Liver (tissue), 9 donors: ENCODE results near the gene PIGL. TPM values are rescaled to one million over a fixed set of nuclear protein-coding genes. Genes with fewer than 3 reads are reported as not detected.

Source experiments
- DNase-seq: peaks from one replicate; pipeline ENCODE4 v3.0.0-alpha.2; 2017; ENCODE audit warnings: low spot score
- H3K27ac ChIP-seq, 2 donors: one replicate each; pipeline ENCODE4 v1.7.0; 2013; ENCODE audit warnings: inconsistent platforms in 2 of 2, low read length in 2 of 2, control low read depth in 1 of 2, low read depth in 1 of 2, mild to moderate bottlenecking in 1 of 2
- H3K27me3 ChIP-seq, 4 donors: one replicate each; pipeline versions ENCODE4 v1.6.1 to v1.7.0; 2013; ENCODE audit warnings: low read length in 3 of 4, inconsistent platforms in 1 of 4, mild to moderate bottlenecking in 1 of 4, moderate library complexity in 1 of 4; ENCODE audit not compliant: control insufficient read depth in 4 of 4, insufficient read depth in 4 of 4
- H3K36me3 ChIP-seq, 4 donors: one replicate each; pipeline versions ENCODE4 v1.6.1 to v1.7.0; 2013; ENCODE audit warnings: low read length in 3 of 4, mild to moderate bottlenecking in 3 of 4, low read depth in 1 of 4, moderate library complexity in 1 of 4; ENCODE audit not compliant: control insufficient read depth in 4 of 4, insufficient read depth in 3 of 4
- H3K4me1 ChIP-seq, 4 donors: one replicate each; pipeline versions ENCODE4 v1.6.1 to v1.7.0; 2013; ENCODE audit warnings: low read length in 3 of 4, mild to moderate bottlenecking in 3 of 4, moderate library complexity in 1 of 4; ENCODE audit not compliant: control insufficient read depth in 4 of 4, insufficient read depth in 4 of 4
- H3K4me3 ChIP-seq, 3 donors: one replicate each; pipeline versions ENCODE4 v1.6.1 to v1.7.0; 2013; ENCODE audit warnings: low read length in 3 of 3, control low read depth in 1 of 3, low read depth in 1 of 3, mild to moderate bottlenecking in 1 of 3
- H3K9ac ChIP-seq, 2 donors: one replicate each; pipeline ENCODE4 v1.7.0; 2013; ENCODE audit warnings: low read length in 2 of 2, mild to moderate bottlenecking in 2 of 2, moderate library complexity in 2 of 2, control low read depth in 1 of 2, low read depth in 1 of 2
- H3K9me3 ChIP-seq, 4 donors: one replicate each; pipeline versions ENCODE4 v1.6.1 to v1.7.0; 2013; ENCODE audit warnings: low read length in 3 of 4; ENCODE audit not compliant: control insufficient read depth in 4 of 4
- EGR1 ChIP-seq, 2 donors: IDR thresholded peaks; 2 replicates each; pipeline ENCODE4 v1.6.1; 2016 to 2018; ENCODE audit warnings: antibody characterized with exemption in 2 of 2, low read depth in 2 of 2
- FOXA2 ChIP-seq: IDR thresholded peaks from 2 replicates; pipeline ENCODE4 v1.6.1; 2016; ENCODE audit warnings: antibody characterized with exemption
- GABPA ChIP-seq, 2 donors: IDR thresholded peaks in 1 of 2; conservative IDR thresholded peaks in 1 of 2; 2 replicates each; pipeline ENCODE4 v1.6.1; 2016; ENCODE audit warnings: antibody characterized with exemption in 2 of 2, mild to moderate bottlenecking in 1 of 2, moderate library complexity in 1 of 2
- RAD21 ChIP-seq, 2 donors: IDR thresholded peaks; 2 replicates each; pipeline ENCODE4 v1.6.1; 2016; ENCODE audit warnings: antibody characterized with exemption in 2 of 2, mild to moderate bottlenecking in 2 of 2
- RXRA ChIP-seq, 2 donors: IDR thresholded peaks; 2 replicates each; pipeline ENCODE4 v1.6.1; 2017 to 2018; ENCODE audit warnings: antibody characterized with exemption in 2 of 2, mild to moderate bottlenecking in 1 of 2
- SP1 ChIP-seq: IDR thresholded peaks from 2 replicates; pipeline ENCODE4 v1.6.1; 2018; ENCODE audit warnings: antibody characterized with exemption, mild to moderate bottlenecking
- WGBS: extraction: QIAGEN DNeasy Blood & Tissue Kit; methylation state at CpG from one replicate; pipeline ENCODE4 v1.1.7; 2013; 5-methylcytosine and 5-hydroxymethylcytosine counted together
- polyA plus RNA-seq, 2 donors: library from polyadenylated mRNA; stranded (reverse) in 1 of 2; unstranded in 1 of 2; fragments of 200-250 nt in 1 of 2; fragments of >200 nt in 1 of 2; fragmentation: Nextera tagmentation in 1 of 2; extraction: Ambion mirVana in 1 of 2; gene quantifications; one replicate each; pipeline versions ENCODE4 v1.2.1 to v1.2.3, GENCODE V29; 2013 to 2015
- total RNA-seq, 2 donors: library from RNA; depleted of rRNA; stranded (reverse); fragments of >200 nt; gene quantifications; one replicate each; pipeline ENCODE4 v1.2.3, GENCODE V29; 2014
- TF ChIP-seq, protein P1 (sequence below): IDR thresholded peaks from 2 replicates; pipeline ENCODE4 v1.6.1; 2016; ENCODE audit warnings: antibody characterized with exemption, mild to moderate bottlenecking
- TF ChIP-seq, protein P2 (sequence below): IDR thresholded peaks from 2 replicates; pipeline ENCODE4 v1.6.1; 2016; ENCODE audit warnings: antibody characterized with exemption
- TF ChIP-seq, protein P3 (sequence below): fragments of 150-350 bp; IDR thresholded peaks from 2 replicates; pipeline ENCODE4 v1.5.1; 2017; ENCODE audit warnings: improper control_type of control experiment, low read depth, low read length; ENCODE audit not compliant: missing input control
- TF ChIP-seq, protein P4 (sequence below): IDR thresholded peaks from 2 replicates; pipeline ENCODE4 v1.6.1; 2016; ENCODE audit warnings: antibody characterized with exemption
- donor health status: healthy.
- donor health status: healthy.
- donor health status: healthy.
- donor health status: healthy.
- donor health status: healthy.

Gene PIGL
- total and polyA plus RNA-seq, 4 donors, result 6.7 to 34.7 (median 14.7) TPM

DNA sequence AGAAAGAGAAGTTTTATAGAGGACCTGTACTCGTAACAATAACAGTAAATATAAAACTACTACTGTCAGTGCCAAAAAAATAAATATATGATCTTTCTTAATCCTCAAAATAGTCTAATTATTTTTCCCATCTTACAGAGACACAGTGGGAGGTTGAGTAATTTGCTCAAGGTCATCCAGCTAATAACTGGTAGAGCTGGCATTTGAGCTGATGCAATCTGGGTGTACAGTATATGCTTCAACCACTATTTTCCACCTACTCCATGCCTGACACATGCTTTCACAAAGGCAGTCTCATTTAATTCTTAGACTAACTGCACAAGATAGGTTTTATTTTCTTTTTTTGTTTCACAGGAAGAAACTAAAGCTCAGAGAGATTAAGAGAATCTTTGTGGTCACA lies 33.6 kb downstream of the PIGL start:
- H3K36me3 ChIP-seq, result no peaks in the 10 kb centered on the region
- H3K27ac ChIP-seq, result no peak overlapping the region
- H3K27me3 ChIP-seq, result no peaks in the 10 kb centered on the region
- WGBS, result 94% methylated on average over 1 of the region's 1 CpG
- H3K9me3 ChIP-seq, result no peaks in the 10 kb centered on the region
- DNase-seq, result no peak
- TF ChIP-seq GABPA (IDR thresholded peaks at IDR 0.05 in 1 of 2, conservative IDR thresholded peaks at IDR 0.05 in 1 of 2) (no peak), FOXA2 (no peak), EGR1 (IDR thresholded peaks at IDR 0.05; ENCODE audit: low read depth in 2 of 2) (no peak), SP1 (no peak), RAD21 (IDR thresholded peaks at IDR 0.05) (no peak)
- TF ChIP-seq, protein P1, sequence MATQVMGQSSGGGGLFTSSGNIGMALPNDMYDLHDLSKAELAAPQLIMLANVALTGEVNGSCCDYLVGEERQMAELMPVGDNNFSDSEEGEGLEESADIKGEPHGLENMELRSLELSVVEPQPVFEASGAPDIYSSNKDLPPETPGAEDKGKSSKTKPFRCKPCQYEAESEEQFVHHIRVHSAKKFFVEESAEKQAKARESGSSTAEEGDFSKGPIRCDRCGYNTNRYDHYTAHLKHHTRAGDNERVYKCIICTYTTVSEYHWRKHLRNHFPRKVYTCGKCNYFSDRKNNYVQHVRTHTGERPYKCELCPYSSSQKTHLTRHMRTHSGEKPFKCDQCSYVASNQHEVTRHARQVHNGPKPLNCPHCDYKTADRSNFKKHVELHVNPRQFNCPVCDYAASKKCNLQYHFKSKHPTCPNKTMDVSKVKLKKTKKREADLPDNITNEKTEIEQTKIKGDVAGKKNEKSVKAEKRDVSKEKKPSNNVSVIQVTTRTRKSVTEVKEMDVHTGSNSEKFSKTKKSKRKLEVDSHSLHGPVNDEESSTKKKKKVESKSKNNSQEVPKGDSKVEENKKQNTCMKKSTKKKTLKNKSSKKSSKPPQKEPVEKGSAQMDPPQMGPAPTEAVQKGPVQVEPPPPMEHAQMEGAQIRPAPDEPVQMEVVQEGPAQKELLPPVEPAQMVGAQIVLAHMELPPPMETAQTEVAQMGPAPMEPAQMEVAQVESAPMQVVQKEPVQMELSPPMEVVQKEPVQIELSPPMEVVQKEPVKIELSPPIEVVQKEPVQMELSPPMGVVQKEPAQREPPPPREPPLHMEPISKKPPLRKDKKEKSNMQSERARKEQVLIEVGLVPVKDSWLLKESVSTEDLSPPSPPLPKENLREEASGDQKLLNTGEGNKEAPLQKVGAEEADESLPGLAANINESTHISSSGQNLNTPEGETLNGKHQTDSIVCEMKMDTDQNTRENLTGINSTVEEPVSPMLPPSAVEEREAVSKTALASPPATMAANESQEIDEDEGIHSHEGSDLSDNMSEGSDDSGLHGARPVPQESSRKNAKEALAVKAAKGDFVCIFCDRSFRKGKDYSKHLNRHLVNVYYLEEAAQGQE, result no peak
- TF ChIP-seq, protein P2, sequence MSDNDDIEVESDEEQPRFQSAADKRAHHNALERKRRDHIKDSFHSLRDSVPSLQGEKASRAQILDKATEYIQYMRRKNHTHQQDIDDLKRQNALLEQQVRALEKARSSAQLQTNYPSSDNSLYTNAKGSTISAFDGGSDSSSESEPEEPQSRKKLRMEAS, result no peak
- TF ChIP-seq, protein P3, sequence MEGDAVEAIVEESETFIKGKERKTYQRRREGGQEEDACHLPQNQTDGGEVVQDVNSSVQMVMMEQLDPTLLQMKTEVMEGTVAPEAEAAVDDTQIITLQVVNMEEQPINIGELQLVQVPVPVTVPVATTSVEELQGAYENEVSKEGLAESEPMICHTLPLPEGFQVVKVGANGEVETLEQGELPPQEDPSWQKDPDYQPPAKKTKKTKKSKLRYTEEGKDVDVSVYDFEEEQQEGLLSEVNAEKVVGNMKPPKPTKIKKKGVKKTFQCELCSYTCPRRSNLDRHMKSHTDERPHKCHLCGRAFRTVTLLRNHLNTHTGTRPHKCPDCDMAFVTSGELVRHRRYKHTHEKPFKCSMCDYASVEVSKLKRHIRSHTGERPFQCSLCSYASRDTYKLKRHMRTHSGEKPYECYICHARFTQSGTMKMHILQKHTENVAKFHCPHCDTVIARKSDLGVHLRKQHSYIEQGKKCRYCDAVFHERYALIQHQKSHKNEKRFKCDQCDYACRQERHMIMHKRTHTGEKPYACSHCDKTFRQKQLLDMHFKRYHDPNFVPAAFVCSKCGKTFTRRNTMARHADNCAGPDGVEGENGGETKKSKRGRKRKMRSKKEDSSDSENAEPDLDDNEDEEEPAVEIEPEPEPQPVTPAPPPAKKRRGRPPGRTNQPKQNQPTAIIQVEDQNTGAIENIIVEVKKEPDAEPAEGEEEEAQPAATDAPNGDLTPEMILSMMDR, result no peak
- no peak overlapping the region for H3K4me3 ChIP-seq
- no peak overlapping the region for H3K9ac ChIP-seq
- H3K4me1 ChIP-seq, result peaks cover 3 to 18% (median 11%) of the 10 kb centered on the region in 4 donors

DNA sequence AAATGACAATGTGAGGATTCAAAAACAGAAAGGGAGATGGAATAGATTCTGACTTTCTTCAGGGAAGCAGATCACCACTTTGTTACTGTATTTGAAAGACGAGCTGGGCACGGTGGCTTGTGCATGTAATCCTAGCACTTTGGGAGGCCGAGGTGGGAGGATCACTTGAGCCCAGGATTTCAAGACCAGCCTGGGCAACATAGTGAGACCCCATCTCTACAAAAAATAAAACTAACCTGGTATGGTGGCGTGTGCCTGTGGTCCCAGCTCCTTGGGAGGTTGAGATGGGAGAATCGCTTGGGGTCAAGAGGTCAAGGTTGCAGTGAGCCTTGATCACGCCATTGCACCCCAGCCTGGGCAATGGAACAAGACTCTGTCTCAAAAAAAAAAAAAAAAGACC lies 34.0 kb downstream of the PIGL start:
- no peak overlapping the region for H3K9ac ChIP-seq
- DNase-seq, result no peak
- H3K27me3 ChIP-seq, result no peaks in the 10 kb centered on the region
- 95% methylated on average over 6 of the region's 6 CpGs for WGBS
- no peaks in the 10 kb centered on the region for H3K36me3 ChIP-seq
- peaks cover 3 to 23% (median 15%) of the 10 kb centered on the region in 4 donors for H3K4me1 ChIP-seq
- H3K27ac ChIP-seq, result no peak overlapping the region
- TF ChIP-seq, protein P3, result no peak
- TF ChIP-seq EGR1 (IDR thresholded peaks at IDR 0.05; ENCODE audit: low read depth in 2 of 2) (no peak), RXRA (IDR thresholded peaks at IDR 0.05) (no peak)
- TF ChIP-seq, protein P1, result no peak
- TF ChIP-seq, protein P2, result no peak
- TF ChIP-seq, protein P4, sequence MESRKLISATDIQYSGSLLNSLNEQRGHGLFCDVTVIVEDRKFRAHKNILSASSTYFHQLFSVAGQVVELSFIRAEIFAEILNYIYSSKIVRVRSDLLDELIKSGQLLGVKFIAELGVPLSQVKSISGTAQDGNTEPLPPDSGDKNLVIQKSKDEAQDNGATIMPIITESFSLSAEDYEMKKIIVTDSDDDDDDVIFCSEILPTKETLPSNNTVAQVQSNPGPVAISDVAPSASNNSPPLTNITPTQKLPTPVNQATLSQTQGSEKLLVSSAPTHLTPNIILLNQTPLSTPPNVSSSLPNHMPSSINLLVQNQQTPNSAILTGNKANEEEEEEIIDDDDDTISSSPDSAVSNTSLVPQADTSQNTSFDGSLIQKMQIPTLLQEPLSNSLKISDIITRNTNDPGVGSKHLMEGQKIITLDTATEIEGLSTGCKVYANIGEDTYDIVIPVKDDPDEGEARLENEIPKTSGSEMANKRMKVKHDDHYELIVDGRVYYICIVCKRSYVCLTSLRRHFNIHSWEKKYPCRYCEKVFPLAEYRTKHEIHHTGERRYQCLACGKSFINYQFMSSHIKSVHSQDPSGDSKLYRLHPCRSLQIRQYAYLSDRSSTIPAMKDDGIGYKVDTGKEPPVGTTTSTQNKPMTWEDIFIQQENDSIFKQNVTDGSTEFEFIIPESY, result no peak
- H3K4me3 ChIP-seq, result no peak overlapping the region
- no peaks in the 10 kb centered on the region for H3K9me3 ChIP-seq
